ENCODE measurements around the gene CDK6. TPM values are rescaled to one million over a fixed set of nuclear protein-coding genes. Genes with fewer than 3 reads are reported as not detected.
"Not testable (repeated sequence)": the region's sequence is repeated elsewhere in the genome, so short reads cannot be mapped to it uniquely, and the experiment has no call there.

The CDK6 gene
- total and polyA plus RNA-seq, 2 of the 8 experiments (the other 6 are each of a cell fraction or from before 2014, with no cell fraction given), result 5.9 to 18.9 TPM

DNA sequence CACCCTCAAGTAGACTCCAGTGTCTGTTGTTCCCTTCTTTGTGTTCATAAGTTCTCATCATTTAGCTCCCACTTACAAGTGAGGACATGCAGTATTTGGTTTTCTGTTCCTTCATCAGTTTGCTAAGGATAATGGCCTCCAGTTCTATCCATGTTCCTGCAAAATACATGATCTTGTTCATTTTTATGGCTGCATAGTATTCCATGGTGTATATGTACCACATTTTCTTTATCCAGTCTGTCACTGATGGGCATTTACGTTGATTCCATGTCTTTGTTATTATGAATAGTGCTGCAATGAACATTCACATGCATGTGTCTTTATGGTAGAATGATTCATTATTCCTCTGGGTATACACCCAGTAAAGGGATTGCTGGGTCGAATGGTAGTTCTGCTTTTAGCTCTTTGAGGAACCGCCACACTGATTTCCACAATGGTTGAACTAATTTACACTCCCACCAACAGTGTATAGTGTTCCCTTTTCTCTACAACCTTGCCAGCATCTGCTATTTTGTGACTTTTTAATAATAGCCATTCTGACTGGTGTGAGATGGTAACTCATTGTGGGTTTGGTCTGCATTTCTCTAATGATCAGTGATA lies 79.0 kb downstream of the CDK6 start:
- DNase-seq (ENCODE audit: low read depth in 1 of 2, low spot score in 2 of 2); H3K23ac ChIP-seq (ENCODE audit: insufficient read length); H2BK12ac ChIP-seq (ENCODE audit: low read depth, low read length); H3K79me1 ChIP-seq (ENCODE audit: low read depth, low read length); H3K9ac ChIP-seq (replicated peaks in 1 of 4; ENCODE audit: extremely low read depth in 1 of 4, low read depth in 3 of 4, low read length in 3 of 4); H3K4me3 ChIP-seq (ENCODE audit: extremely low read depth in 1 of 4, insufficient read depth in 2 of 4, low read depth in 3 of 4, low read length in 4 of 4); H3K27ac ChIP-seq (ENCODE audit: low read depth, low read length); H2BK15ac ChIP-seq (ENCODE audit: low read length); FAIRE-seq; H3K14ac ChIP-seq (ENCODE audit: insufficient read length); H4K5ac ChIP-seq (ENCODE audit: insufficient read length, low read depth, low read length); H3K27me3 ChIP-seq (replicated peaks in 1 of 4; ENCODE audit: control insufficient read depth in 3 of 4, extremely low read depth in 1 of 4, insufficient read depth in 3 of 4, low read length in 3 of 4); H2BK5ac ChIP-seq (ENCODE audit: low read depth, low read length); H4K91ac ChIP-seq (replicated peaks; ENCODE audit: insufficient read length, low read length); H3K18ac ChIP-seq (ENCODE audit: extremely low read depth, low read length); H2BK120ac ChIP-seq (replicated peaks; ENCODE audit: low read depth, low read length); H3K36me3 ChIP-seq (ENCODE audit: control insufficient read depth in 2 of 4, insufficient read depth in 4 of 4, low read length in 3 of 4); H3K23me2 ChIP-seq (ENCODE audit: low read depth, low read length); H4K20me1 ChIP-seq (replicated peaks in 1 of 2; ENCODE audit: control insufficient read depth in 1 of 2, insufficient read depth in 2 of 2, low read length in 2 of 2); H3K79me2 ChIP-seq (ENCODE audit: control insufficient read depth in 1 of 2, insufficient read depth in 2 of 2, low read length in 2 of 2); H3K4ac ChIP-seq (replicated peaks; ENCODE audit: insufficient read length, low read depth, low read length); H3K9me3 ChIP-seq (ENCODE audit: insufficient read depth in 2 of 2, low read depth in 1 of 2, low read length in 1 of 2); H2BK20ac ChIP-seq (ENCODE audit: low read length); H3K4me2 ChIP-seq (ENCODE audit: insufficient read depth in 1 of 2, low read depth in 2 of 2, low read length in 2 of 2); H2AK5ac ChIP-seq (ENCODE audit: low read depth, low read length); H2AFZ ChIP-seq (ENCODE audit: low read length); H4K8ac ChIP-seq (ENCODE audit: extremely low read depth, insufficient read depth, low read length); H3K56ac ChIP-seq (replicated peaks; ENCODE audit: insufficient read length, low read depth, low read length): not testable (repeated sequence)
- TF ChIP-seq KDM1A (IDR thresholded peaks at IDR 0.05; ENCODE audit: borderline replicate concordance, low read length), result 0 out of 2 replicates have a peak, but pooled peaks have one; percentile 13
- POLR2A ChIA-PET (ENCODE audit: partially characterized antibody), result interaction anchor here (3.6 kb wide), 1 partner anchor 9 kb away, joined by 14 read pairs; no protein-coding TSS in a partner anchor
- CTCF ChIA-PET (ENCODE audit: partially characterized antibody), result interaction anchor here (0.8 to 1.5 kb wide), 2 partner anchors 14 to 76 kb away, joined by 3 to 4 read pairs; no protein-coding TSS in a partner anchor
- peaks cover 3 to 20% (median 11%) of the 10 kb centered on the region in 4 experiments; a peak in 5 of 7 replicates for H3K4me1 ChIP-seq (replicated peaks in 1 of 4; ENCODE audit: control insufficient read depth in 3 of 4, insufficient read depth in 4 of 4, low read length in 3 of 4)
- WGBS, 2 experiments (ENCODE audit: extremely low coverage in 1 of 2, insufficient coverage in 1 of 2, insufficient read length in 1 of 2, insufficient replicate concordance in 2 of 2, low coverage in 1 of 2, low lambda C conversion rate in 2 of 2, missing lambda C conversion rate in 1 of 2), result 91% methylated on average over 3 of the region's 3 CpGs; no CpG with 5 or more reads in 1 of the 2 experiments

All from H1 (cell line).